C4-2B (cell line): Measurements from ENCODE around the gene RASL11B.

Experiments used
- H3K27ac ChIP-seq: fragments of 450-650 bp; 2 replicates; pipeline ENCODE4 v1.5.1; 2017
- CTCF ChIP-seq: fragments of 450-650 bp; conservative IDR thresholded peaks from 2 replicates; pipeline ENCODE4 v1.5.1; 2017; ENCODE audit warnings: mild to moderate bottlenecking
- ZFX ChIP-seq: fragments of 450-650 bp; IDR thresholded peaks from 2 replicates; pipeline ENCODE4 v1.6.1; 2017

The RASL11B gene

GRCh38 chr4:52892880-52893279, 30.8 kb downstream of the RASL11B start:
- no peak overlapping the region for H3K27ac ChIP-seq
- no peak for TF ChIP-seq ZFX
- TF ChIP-seq CTCF, result no peak

- TF ChIP-seq ZFX, result no peak
- TF ChIP-seq CTCF, result no peak
Observed at GRCh38 chr4:52894443-52894842, 32.3 kb downstream of the RASL11B start.

DNA sequence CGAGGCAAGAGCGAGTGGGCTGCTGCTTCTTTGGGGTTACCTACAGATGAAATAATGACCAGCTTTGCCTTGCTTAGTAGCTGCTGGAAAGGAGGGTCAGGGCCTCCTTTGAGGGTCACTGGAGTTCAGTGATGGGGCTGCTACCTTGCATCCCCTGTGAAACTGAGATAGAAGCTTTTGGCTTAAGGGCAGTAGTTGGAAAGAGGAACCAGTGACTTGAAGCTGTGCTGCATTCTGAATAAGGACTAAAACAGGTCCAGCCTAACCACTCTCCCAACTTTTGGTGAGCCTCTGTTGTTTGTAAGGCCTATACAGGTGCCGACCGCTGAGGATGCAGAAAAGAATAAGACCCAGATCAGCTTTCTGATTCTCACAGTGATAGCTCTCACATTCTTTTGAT, 41.2 kb downstream of the RASL11B start:
- no peak for TF ChIP-seq CTCF
- no peak for TF ChIP-seq ZFX
- no peak overlapping the region for H3K27ac ChIP-seq

More at GRCh38 chr4:52894443-52894842, 32.3 kb downstream of the RASL11B start:
- no peak overlapping the region for H3K27ac ChIP-seq

DNA sequence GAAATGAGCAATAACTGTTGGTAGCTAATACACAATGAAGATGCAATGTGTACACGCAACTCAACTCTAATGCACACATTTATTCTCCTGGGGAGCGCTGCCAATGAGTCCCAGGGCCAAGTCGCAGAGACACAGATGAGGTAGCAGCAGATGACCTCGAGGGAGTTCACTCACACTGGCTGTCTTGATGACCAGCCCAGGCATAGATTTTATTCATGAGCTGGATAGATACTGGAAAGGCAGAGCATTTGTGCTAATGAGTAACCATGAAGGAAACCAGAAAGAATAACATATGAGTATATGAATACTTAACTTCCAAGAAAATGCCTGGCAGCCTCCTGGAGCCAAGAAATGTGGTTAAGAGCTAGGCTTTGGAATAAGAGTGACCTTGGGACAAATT, 42.3 kb downstream of the RASL11B start:
- no peak for TF ChIP-seq ZFX
- no peak for TF ChIP-seq CTCF
- no peak overlapping the region for H3K27ac ChIP-seq

GRCh38 chr4:52907510-52907909, 45.4 kb downstream of the RASL11B start:
- TF ChIP-seq ZFX (no peak), CTCF (no peak)
- no peak overlapping the region for H3K27ac ChIP-seq

- H3K27ac ChIP-seq, result no peak overlapping the region
- no peak for TF ChIP-seq CTCF
- no peak for TF ChIP-seq ZFX
Observed at GRCh38 chr4:52910115-52910514, 48.0 kb downstream of the RASL11B start.

DNA sequence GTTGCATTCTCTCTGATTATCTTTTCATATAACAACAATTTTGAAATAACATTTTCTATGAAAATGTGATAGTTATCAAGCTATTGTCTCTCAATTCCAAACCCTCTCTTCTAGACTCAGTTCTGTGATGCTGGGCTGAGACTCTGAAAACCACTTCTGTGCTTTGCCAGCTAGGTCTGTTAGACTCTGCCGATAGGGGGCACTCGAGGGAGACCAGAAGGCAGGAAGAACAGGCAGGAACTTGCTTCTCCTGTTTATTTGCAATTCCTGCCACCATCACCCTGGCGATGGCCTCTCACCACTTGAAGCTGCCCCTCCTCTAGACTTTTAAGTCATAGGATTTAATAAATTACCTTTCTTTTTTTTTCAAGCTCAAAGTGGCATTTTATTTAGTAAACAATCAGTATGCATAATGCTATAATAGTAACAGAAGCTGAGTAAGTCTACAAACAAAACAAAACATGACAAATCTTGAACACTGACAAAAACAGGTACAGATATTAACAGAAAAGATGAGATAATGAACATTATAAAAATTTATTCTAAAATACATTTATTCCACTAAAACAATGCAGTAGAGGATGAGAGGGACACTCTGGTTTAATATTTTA, 49.7 kb downstream of the RASL11B start:
- no peak overlapping the region for H3K27ac ChIP-seq
- no peak for TF ChIP-seq ZFX
- TF ChIP-seq CTCF, result peak; percentile 91
